Measurements from ENCODE around the gene PRCC.

PRCC gene

DNA sequence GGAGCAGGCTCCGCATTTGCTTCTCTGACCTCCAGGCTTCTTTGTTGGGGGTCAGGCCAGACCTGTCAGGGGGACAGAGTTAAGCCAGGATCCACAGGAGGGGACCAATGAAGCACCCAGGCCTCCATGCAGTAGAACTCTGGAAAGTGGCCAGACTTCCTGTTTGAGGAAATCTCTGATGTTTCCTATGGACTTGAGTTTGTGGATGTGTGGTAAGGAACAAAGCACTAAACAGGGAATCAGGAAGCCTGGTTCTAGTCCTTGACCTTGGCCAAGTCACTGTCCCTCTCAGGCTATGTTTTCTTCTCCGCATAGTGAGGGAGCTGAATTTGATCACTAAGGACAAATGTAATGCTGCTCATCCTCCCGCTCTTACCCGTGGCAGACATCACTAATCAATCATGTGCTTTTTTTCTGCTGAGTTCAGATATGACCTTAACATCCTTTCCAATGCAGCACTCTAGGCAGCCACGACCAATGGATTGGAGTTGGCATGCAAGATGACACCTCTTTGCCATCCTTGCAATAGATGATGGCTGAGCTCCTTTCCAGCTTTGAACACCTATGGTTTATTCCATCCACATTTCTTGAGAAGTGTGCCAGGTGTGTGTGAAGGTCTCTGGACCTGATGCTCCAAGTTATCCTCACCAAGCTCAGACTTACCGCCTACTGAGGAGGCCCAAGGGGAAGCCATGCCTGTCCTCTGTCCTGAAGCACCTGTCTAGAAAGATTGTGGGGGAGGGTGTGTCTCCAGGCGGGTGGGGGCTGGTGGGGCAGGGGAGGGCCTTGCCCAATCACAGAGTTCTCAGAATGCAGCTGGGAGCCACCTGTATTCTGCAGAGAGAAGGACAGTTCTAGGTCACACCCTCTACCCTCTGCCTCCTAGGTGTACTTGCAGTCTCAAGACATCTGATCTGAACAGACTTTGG lies 39.4 kb downstream of the PRCC start:
- DNase-seq (no peak), ATAC-seq (no peak)
- Mint-ChIP-seq H3K4me3 (no peak overlapping the region), H3K27ac (peak overlapping the region; percentile 87), H3K4me1 (peaks cover 58% of the 10 kb centered on the region), H3K9me3 (no peaks in the 10 kb centered on the region), H3K27me3 (no peaks in the 10 kb centered on the region), H3K36me3 (ENCODE audit: low read depth) (peaks cover 56% of the 10 kb centered on the region)

GRCh38 chr1:156807627-156808026 lies 40.3 kb downstream of the PRCC start:
- DNase-seq, result no peak
- peak overlapping the region; percentile 18 for H3K4me3 Mint-ChIP-seq
- peaks cover 65% of the 10 kb centered on the region for H3K36me3 Mint-ChIP-seq (ENCODE audit: low read depth)
- peak; percentile 17 for ATAC-seq
- H3K27ac Mint-ChIP-seq, result peak overlapping the region; percentile 87
- peaks cover 63% of the 10 kb centered on the region for H3K4me1 Mint-ChIP-seq
- no peaks in the 10 kb centered on the region for H3K9me3 Mint-ChIP-seq
- no peaks in the 10 kb centered on the region for H3K27me3 Mint-ChIP-seq

DNA sequence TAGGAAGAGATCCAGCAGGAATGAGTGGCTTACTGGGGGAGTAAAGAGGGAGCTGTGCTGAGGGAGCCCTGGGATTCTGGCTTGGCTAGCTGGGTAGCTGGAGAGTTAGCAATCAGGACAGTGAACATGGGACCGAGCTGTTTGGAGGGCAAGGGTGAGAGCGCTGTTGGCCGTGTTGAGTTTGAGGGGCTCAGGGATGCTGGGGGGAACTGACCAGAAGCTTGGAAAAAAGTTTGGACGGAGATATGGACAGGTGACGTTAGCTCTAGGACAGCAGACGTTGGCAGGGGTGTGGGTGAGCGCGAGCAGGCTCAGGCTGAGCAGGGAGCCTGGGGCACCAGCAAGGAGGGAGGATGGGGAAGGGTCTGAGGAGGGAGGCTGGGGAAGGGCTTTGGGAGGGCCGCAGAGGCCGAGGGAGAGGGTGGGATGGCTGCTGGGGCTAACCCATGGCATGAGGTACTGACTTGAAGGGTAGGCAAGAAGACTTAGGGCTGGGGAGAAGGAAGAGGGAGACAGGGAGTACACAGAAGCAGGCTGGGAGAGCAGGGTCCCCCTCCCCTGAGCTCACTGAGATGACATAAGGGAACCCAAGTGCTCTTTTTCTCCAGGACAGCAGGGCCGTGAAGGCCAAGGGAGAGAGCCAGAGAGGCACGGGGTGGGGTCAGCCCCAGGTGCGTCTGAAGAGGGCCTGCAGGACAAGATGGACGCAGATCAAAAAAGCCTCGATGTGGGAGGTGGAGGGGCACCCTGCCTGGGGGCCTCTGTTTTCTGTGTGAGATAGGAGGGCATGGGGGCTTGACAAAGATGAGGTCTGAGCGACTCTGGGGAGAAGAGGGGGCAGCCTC lies 41.1 kb downstream of the PRCC start:
- Mint-ChIP-seq H3K36me3 (ENCODE audit: low read depth) (peaks cover 73% of the 10 kb centered on the region), H3K27me3 (no peaks in the 10 kb centered on the region), H3K27ac (peak overlapping the region; percentile 87), H3K4me1 (peaks cover 71% of the 10 kb centered on the region), H3K4me3 (no peak overlapping the region), H3K9me3 (no peaks in the 10 kb centered on the region)
- ATAC-seq (no peak), DNase-seq (no peak)

DNA sequence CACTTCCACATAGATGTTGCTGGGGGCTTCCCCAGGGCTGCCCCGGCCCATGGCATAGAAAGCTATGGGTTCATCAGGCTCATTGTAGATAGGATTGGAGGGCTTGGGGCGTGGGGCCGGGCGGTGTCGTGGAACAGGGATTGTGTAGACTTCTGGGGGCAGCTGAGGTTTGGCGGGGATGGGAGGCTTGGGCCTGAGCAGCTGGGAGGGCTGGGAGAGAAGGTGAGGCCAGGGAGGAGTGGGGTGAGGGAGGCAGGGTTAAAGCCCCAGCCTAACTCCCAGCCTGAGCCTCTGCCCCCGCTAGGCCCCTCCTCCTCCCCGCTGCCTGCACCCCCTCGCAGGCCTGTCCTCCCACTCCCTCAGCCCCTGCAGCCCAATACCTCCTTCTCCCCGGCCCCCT lies 41.9 kb downstream of the PRCC start:
- peak overlapping the region; percentile 87 for H3K27ac Mint-ChIP-seq
- peaks cover 70% of the 10 kb centered on the region for H3K4me1 Mint-ChIP-seq
- no peak for ATAC-seq
- no peak for DNase-seq
- no peak overlapping the region for H3K4me3 Mint-ChIP-seq
- H3K36me3 Mint-ChIP-seq (ENCODE audit: low read depth), result peaks cover 78% of the 10 kb centered on the region
- H3K9me3 Mint-ChIP-seq, result no peaks in the 10 kb centered on the region
- H3K27me3 Mint-ChIP-seq, result no peaks in the 10 kb centered on the region

- ATAC-seq, result no peak
- Mint-ChIP-seq H3K4me1 (peaks cover 72% of the 10 kb centered on the region), H3K27me3 (no peaks in the 10 kb centered on the region), H3K27ac (peak overlapping the region; percentile 44), H3K9me3 (no peaks in the 10 kb centered on the region), H3K36me3 (ENCODE audit: low read depth) (peaks cover 84% of the 10 kb centered on the region), H3K4me3 (no peak overlapping the region)
- no peak for DNase-seq
Measured at GRCh38 chr1:156809711-156810366, 42.5 kb downstream of the PRCC start.

DNA sequence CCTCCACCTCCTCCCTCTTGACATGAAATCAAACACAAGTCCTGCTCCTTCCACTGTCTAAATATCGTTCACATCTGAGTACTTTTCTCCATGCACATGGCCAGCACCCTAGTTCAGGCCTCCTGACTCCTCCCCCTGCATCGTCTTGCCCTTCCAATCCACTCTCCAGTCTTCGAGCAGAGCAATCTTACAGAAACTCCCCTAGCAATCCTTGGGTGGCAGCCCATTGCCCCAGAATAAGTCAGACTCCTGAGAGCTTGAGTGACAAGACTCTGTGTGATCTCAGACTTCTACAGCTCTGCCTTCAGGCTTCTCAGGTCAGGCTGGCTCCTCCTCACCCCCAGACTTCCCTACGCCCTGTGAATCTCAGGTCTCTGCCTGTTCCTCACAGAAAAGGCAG lies 43.8 kb downstream of the PRCC start:
- DNase-seq, result no peak
- Mint-ChIP-seq H3K4me3 (peak overlapping the region; percentile 91), H3K4me1 (peaks cover 75% of the 10 kb centered on the region), H3K9me3 (no peaks in the 10 kb centered on the region), H3K36me3 (ENCODE audit: low read depth) (peaks cover 92% of the 10 kb centered on the region), H3K27ac (peak overlapping the region; percentile 96), H3K27me3 (no peaks in the 10 kb centered on the region)
- ATAC-seq, result no peak

DNA sequence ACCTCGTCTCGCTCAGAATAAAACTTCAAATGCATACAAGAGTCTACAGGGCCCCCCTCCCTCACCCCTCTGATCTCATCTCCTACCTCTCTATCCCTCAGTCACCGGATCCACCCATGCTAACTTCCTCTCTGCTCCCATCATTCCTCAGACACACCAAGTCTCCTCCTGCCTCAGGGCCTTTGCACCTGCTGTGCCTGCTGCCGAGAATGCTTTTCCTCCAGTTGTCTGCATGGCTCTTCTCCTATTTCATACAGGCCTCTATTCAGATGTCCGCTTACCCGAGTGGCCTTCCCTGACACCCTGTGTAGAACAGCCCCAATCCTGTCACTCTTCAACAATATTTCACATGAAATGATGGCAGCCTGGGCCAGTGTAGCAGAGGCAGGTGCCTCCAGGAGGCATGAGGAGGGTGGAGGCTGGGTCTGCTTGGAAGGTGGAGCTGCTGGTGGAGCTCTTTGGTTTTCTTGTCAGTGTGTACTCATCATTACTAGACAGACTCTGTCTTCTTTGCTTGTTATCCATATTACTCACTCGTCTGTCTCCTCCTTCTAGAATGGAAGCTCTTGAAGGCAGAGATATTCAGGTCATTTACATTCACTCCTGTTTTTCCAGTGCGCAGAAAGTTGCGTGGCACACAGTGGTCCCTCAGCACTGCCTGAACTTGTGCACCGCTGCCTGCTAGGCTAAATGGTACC lies 45.1 kb downstream of the PRCC start:
- ATAC-seq, result no peak
- Mint-ChIP-seq H3K27ac (peak overlapping the region; percentile 96), H3K9me3 (no peaks in the 10 kb centered on the region), H3K36me3 (ENCODE audit: low read depth) (peaks cover 85% of the 10 kb centered on the region), H3K4me3 (peak overlapping the region; percentile 91), H3K4me1 (peaks cover 78% of the 10 kb centered on the region), H3K27me3 (no peaks in the 10 kb centered on the region)
- DNase-seq, result no peak

GRCh38 chr1:156813298-156813697 lies 46.0 kb downstream of the PRCC start:
- Mint-ChIP-seq H3K4me3 (peak overlapping the region; percentile 91), H3K4me1 (peaks cover 78% of the 10 kb centered on the region), H3K36me3 (ENCODE audit: low read depth) (peaks cover 79% of the 10 kb centered on the region)

DNA sequence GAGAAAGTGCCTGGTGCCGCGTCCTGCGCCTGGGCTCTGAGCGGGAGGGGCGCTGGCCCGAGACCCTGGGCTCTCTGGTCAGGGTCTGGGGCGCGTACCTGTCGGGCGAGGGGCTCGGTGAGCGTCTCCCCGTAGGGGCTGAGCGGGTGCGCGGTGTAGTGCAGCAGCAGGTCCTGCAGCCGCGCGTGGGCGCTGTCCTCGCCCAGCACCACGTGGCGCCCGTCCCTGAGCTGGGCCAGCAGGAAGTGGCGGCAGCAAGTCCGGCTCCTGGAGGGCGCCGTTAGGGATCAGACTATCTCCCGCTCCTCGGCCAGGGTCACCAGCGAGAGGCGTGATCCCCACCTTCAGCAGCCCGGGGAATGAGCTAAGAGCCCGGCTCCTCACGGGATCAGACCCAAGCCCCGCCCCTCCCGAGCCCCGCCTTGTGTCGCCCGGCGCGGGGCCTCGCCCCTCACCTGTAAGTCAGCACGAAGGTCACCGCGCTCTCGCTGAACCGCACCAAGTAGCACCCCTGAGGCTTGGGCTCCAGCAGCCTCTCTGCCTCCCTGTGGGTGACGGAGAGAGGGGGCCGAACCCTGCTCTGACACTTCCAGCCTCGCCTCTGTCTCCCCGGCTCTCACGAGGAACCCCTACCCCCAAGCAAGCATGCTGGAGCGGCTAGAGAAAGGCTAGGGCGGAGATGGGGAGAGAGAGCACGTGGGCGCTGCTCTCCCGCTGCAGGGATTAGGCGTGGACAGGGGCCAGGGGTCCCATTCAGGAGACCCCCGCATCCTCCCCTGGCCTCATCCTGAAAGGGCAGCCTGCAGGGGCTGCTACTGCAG lies 46.6 kb downstream of the PRCC start:
- no peaks in the 10 kb centered on the region for H3K27me3 Mint-ChIP-seq
- peak; percentile 83 for DNase-seq
- ATAC-seq, result peak; percentile 26
- peak overlapping the region; percentile 96 for H3K27ac Mint-ChIP-seq
- peaks cover 3% of the 10 kb centered on the region for H3K9me3 Mint-ChIP-seq
- peaks cover 77% of the 10 kb centered on the region for H3K4me1 Mint-ChIP-seq
- peak overlapping the region; percentile 91 for H3K4me3 Mint-ChIP-seq
- peaks cover 73% of the 10 kb centered on the region for H3K36me3 Mint-ChIP-seq (ENCODE audit: low read depth)

More at GRCh38 chr1:156813298-156813697, 46.0 kb downstream of the PRCC start:
- peaks cover 3% of the 10 kb centered on the region for H3K9me3 Mint-ChIP-seq
- peak overlapping the region; percentile 96 for H3K27ac Mint-ChIP-seq
- H3K27me3 Mint-ChIP-seq, result no peaks in the 10 kb centered on the region
- ATAC-seq (no peak), DNase-seq (no peak)

DNA sequence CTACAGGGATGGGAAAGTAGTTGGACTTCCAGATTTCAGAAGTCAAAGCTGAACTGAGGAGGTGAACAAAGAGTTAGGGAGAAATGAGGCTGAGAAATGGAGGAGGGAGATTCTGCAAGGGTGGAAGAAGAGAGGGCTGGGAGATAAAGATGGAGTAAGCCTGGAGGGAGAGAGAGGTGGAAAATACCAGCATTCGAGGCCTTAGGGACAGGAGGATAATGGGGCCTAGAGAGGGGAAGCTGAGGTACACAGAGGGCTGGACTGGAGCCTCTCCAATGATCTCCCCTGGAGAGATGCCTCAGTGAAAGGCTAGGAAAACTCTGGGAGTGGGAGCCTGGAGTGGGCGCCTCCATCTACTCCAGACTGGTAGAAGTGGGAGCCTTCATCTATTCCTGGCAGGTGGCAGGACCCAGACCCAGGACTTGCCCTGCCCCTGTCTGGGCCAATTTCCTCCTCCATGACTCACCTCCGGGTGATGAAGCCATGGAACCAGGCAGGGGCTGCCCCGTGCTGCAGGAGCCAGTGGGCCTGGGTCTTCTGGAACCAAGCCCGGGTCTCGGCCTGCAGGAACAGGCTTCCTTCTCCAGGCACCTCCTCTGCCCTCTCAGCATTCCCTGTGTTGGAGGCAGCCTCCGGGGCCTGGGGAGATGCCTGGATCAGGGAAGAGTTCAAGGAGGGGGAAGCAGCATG lies 47.4 kb downstream of the PRCC start:
- peak overlapping the region; percentile 96 for H3K27ac Mint-ChIP-seq
- H3K27me3 Mint-ChIP-seq, result no peaks in the 10 kb centered on the region
- peaks cover 3% of the 10 kb centered on the region for H3K9me3 Mint-ChIP-seq
- H3K36me3 Mint-ChIP-seq (ENCODE audit: low read depth), result peaks cover 70% of the 10 kb centered on the region
- peak overlapping the region; percentile 91 for H3K4me3 Mint-ChIP-seq
- ATAC-seq (no peak), DNase-seq (peak; percentile 59)
- H3K4me1 Mint-ChIP-seq, result peaks cover 74% of the 10 kb centered on the region

DNA sequence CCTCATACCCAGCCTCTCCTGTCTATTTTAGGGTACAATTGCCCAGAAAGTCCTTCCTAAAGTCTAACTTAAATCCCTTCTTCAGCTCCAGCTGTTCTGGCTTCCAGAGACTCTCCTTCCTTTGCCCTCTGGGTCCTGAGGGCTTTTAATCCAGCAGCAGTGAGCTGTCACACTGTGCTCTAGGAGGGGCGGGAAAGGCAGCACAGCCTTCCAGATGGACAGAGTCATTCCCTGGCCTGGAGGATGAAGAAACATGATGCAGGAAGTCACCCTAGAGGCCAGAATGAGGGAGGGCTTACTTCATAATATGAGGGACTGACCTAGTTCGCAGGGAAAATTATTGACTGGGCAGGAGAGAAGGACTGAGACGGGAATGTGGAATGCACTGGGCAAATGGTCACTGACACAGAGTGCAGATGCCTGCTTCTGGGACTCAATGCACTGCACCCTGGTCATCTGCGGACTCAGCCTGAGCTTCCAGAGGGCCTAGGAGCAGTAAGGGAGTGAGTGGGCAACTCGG lies 48.0 kb downstream of the PRCC start:
- peak overlapping the region; percentile 96 for H3K27ac Mint-ChIP-seq
- ATAC-seq (no peak), DNase-seq (no peak)
- peaks cover 3% of the 10 kb centered on the region for H3K9me3 Mint-ChIP-seq
- peak overlapping the region; percentile 91 for H3K4me3 Mint-ChIP-seq
- peaks cover 66% of the 10 kb centered on the region for H3K36me3 Mint-ChIP-seq (ENCODE audit: low read depth)
- H3K27me3 Mint-ChIP-seq, result no peaks in the 10 kb centered on the region
- H3K4me1 Mint-ChIP-seq, result peaks cover 71% of the 10 kb centered on the region

- Mint-ChIP-seq H3K36me3 (ENCODE audit: low read depth) (peaks cover 65% of the 10 kb centered on the region), H3K27ac (peak overlapping the region; percentile 96), H3K4me3 (peak overlapping the region; percentile 91), H3K9me3 (peaks cover 9% of the 10 kb centered on the region), H3K27me3 (no peaks in the 10 kb centered on the region), H3K4me1 (peaks cover 72% of the 10 kb centered on the region)
- ATAC-seq (no peak), DNase-seq (no peak)
Measured at GRCh38 chr1:156815961-156816422, 48.7 kb downstream of the PRCC start.
